Liver (tissue), 9 donors: ENCODE results near the gene SYNM. TPM values are rescaled to one million over a fixed set of nuclear protein-coding genes. Genes with fewer than 3 reads are reported as not detected.

ENCODE experiments used
- DNase-seq: peaks from one replicate; pipeline ENCODE4 v3.0.0-alpha.2; 2017; ENCODE audit warnings: low spot score
- H3K27ac ChIP-seq, 2 donors: one replicate each; pipeline ENCODE4 v1.7.0; 2013; ENCODE audit warnings: inconsistent platforms in 2 of 2, low read length in 2 of 2, control low read depth in 1 of 2, low read depth in 1 of 2, mild to moderate bottlenecking in 1 of 2
- H3K27me3 ChIP-seq, 4 donors: one replicate each; pipeline versions ENCODE4 v1.6.1 to v1.7.0; 2013; ENCODE audit warnings: low read length in 3 of 4, inconsistent platforms in 1 of 4, mild to moderate bottlenecking in 1 of 4, moderate library complexity in 1 of 4; ENCODE audit not compliant: control insufficient read depth in 4 of 4, insufficient read depth in 4 of 4
- H3K36me3 ChIP-seq, 4 donors: one replicate each; pipeline versions ENCODE4 v1.6.1 to v1.7.0; 2013; ENCODE audit warnings: low read length in 3 of 4, mild to moderate bottlenecking in 3 of 4, low read depth in 1 of 4, moderate library complexity in 1 of 4; ENCODE audit not compliant: control insufficient read depth in 4 of 4, insufficient read depth in 3 of 4
- H3K4me1 ChIP-seq, 4 donors: one replicate each; pipeline versions ENCODE4 v1.6.1 to v1.7.0; 2013; ENCODE audit warnings: low read length in 3 of 4, mild to moderate bottlenecking in 3 of 4, moderate library complexity in 1 of 4; ENCODE audit not compliant: control insufficient read depth in 4 of 4, insufficient read depth in 4 of 4
- H3K4me3 ChIP-seq, 3 donors: one replicate each; pipeline versions ENCODE4 v1.6.1 to v1.7.0; 2013; ENCODE audit warnings: low read length in 3 of 3, control low read depth in 1 of 3, low read depth in 1 of 3, mild to moderate bottlenecking in 1 of 3
- H3K9ac ChIP-seq, 2 donors: one replicate each; pipeline ENCODE4 v1.7.0; 2013; ENCODE audit warnings: low read length in 2 of 2, mild to moderate bottlenecking in 2 of 2, moderate library complexity in 2 of 2, control low read depth in 1 of 2, low read depth in 1 of 2
- H3K9me3 ChIP-seq, 4 donors: one replicate each; pipeline versions ENCODE4 v1.6.1 to v1.7.0; 2013; ENCODE audit warnings: low read length in 3 of 4; ENCODE audit not compliant: control insufficient read depth in 4 of 4
- ATF3 ChIP-seq: IDR thresholded peaks from 2 replicates; pipeline ENCODE4 v1.6.1; 2016; ENCODE audit warnings: antibody characterized with exemption
- CTCF ChIP-seq: fragments of 150-350 bp; IDR thresholded peaks from 2 replicates; pipeline ENCODE4 v1.5.1; 2017; ENCODE audit warnings: improper control_type of control experiment, low read depth, low read length; ENCODE audit not compliant: missing input control
- EGR1 ChIP-seq, 2 donors: IDR thresholded peaks; 2 replicates each; pipeline ENCODE4 v1.6.1; 2016 to 2018; ENCODE audit warnings: antibody characterized with exemption in 2 of 2, low read depth in 2 of 2
- FOXA1 ChIP-seq: IDR thresholded peaks from 2 replicates; pipeline ENCODE4 v1.6.1; 2016; ENCODE audit warnings: antibody characterized with exemption
- FOXA2 ChIP-seq: IDR thresholded peaks from 2 replicates; pipeline ENCODE4 v1.6.1; 2016; ENCODE audit warnings: antibody characterized with exemption
- GABPA ChIP-seq, 2 donors: IDR thresholded peaks in 1 of 2; conservative IDR thresholded peaks in 1 of 2; 2 replicates each; pipeline ENCODE4 v1.6.1; 2016; ENCODE audit warnings: antibody characterized with exemption in 2 of 2, mild to moderate bottlenecking in 1 of 2, moderate library complexity in 1 of 2
- HNF4A ChIP-seq, 2 donors: conservative IDR thresholded peaks; 2 replicates each; pipeline ENCODE4 v1.6.1; 2016; ENCODE audit warnings: antibody characterized with exemption in 2 of 2, mild to moderate bottlenecking in 2 of 2
- HNF4G ChIP-seq: IDR thresholded peaks from 2 replicates; pipeline ENCODE4 v1.6.1; 2016; ENCODE audit warnings: antibody characterized with exemption
- JUND ChIP-seq, 2 donors: IDR thresholded peaks; 2 replicates each; pipeline ENCODE4 v1.6.1; 2016; ENCODE audit warnings: antibody characterized with exemption in 2 of 2
- MAX ChIP-seq: IDR thresholded peaks from 2 replicates; pipeline ENCODE4 v1.6.1; 2016; ENCODE audit warnings: antibody characterized with exemption
- NR2F2 ChIP-seq: IDR thresholded peaks from 2 replicates; pipeline ENCODE4 v1.6.1; 2016; ENCODE audit warnings: antibody characterized with exemption
- RAD21 ChIP-seq, 2 donors: IDR thresholded peaks; 2 replicates each; pipeline ENCODE4 v1.6.1; 2016; ENCODE audit warnings: antibody characterized with exemption in 2 of 2, mild to moderate bottlenecking in 2 of 2
- REST ChIP-seq: IDR thresholded peaks from 2 replicates; pipeline ENCODE4 v1.6.1; 2016; ENCODE audit warnings: antibody characterized with exemption, mild to moderate bottlenecking
- RXRA ChIP-seq, 2 donors: IDR thresholded peaks; 2 replicates each; pipeline ENCODE4 v1.6.1; 2017 to 2018; ENCODE audit warnings: antibody characterized with exemption in 2 of 2, mild to moderate bottlenecking in 1 of 2
- SP1 ChIP-seq: IDR thresholded peaks from 2 replicates; pipeline ENCODE4 v1.6.1; 2018; ENCODE audit warnings: antibody characterized with exemption, mild to moderate bottlenecking
- TAF1 ChIP-seq: conservative IDR thresholded peaks from 2 replicates; pipeline ENCODE4 v1.6.1; 2016; ENCODE audit warnings: antibody characterized with exemption, mild to moderate bottlenecking
- ZBTB33 ChIP-seq: IDR thresholded peaks from 2 replicates; pipeline ENCODE4 v1.6.1; 2016; ENCODE audit warnings: antibody characterized with exemption
- WGBS: extraction: QIAGEN DNeasy Blood & Tissue Kit; methylation state at CpG from one replicate; pipeline ENCODE4 v1.1.7; 2013; 5-methylcytosine and 5-hydroxymethylcytosine counted together
- polyA plus RNA-seq, 2 donors: library from polyadenylated mRNA; stranded (reverse) in 1 of 2; unstranded in 1 of 2; fragments of 200-250 nt in 1 of 2; fragments of >200 nt in 1 of 2; fragmentation: Nextera tagmentation in 1 of 2; extraction: Ambion mirVana in 1 of 2; gene quantifications; one replicate each; pipeline versions ENCODE4 v1.2.1 to v1.2.3, GENCODE V29; 2013 to 2015
- total RNA-seq, 2 donors: library from RNA; depleted of rRNA; stranded (reverse); fragments of >200 nt; gene quantifications; one replicate each; pipeline ENCODE4 v1.2.3, GENCODE V29; 2014
- donor health status: healthy.
- donor health status: healthy.
- donor health status: healthy.
- donor health status: healthy.
- donor health status: healthy.

The SYNM gene
- total and polyA plus RNA-seq, 4 donors = 0.39 to 6.4 (median 1.2) TPM

- Histone ChIP-seq H3K27ac (no peak overlapping the region), H3K9ac (no peak overlapping the region), H3K4me3 (no peak overlapping the region), H3K9me3 (no peaks in the 10 kb centered on the region), H3K36me3 (peaks cover 0 to 3% (median 0%) of the 10 kb centered on the region in 4 donors), H3K27me3 (no peaks in the 10 kb centered on the region), H3K4me1 (peaks cover 0 to 23% (median 11%) of the 10 kb centered on the region in 4 donors)
- DNase-seq = no peak
- WGBS = 85% methylated on average over 2 of the region's 2 CpGs
- no peak for TF ChIP-seq HNF4A (conservative IDR thresholded peaks at IDR 0.05)
- no peak for TF ChIP-seq FOXA2
- TF ChIP-seq EGR1 (IDR thresholded peaks at IDR 0.05; ENCODE audit: low read depth in 2 of 2) = no peak
- no peak for TF ChIP-seq TAF1
These were observed 46.3 kb downstream of the SYNM start for GRCh38 chr15:99151156-99151555.

- H3K4me1 ChIP-seq = peaks cover 0 to 27% (median 12%) of the 10 kb centered on the region in 4 donors
- WGBS = 51% methylated on average over 6 of the region's 6 CpGs
- no peaks in the 10 kb centered on the region for H3K27me3 ChIP-seq
- no peak for TF ChIP-seq SP1
- peak in 1 of 2 donors; percentile 9 for TF ChIP-seq RXRA (IDR thresholded peaks at IDR 0.05)
- peak; percentile 37 for TF ChIP-seq FOXA2
- no peak for TF ChIP-seq ZBTB33
- no peak for TF ChIP-seq REST
- no peak for TF ChIP-seq EGR1 (IDR thresholded peaks at IDR 0.05; ENCODE audit: low read depth in 2 of 2)
- peak; percentile 15 to 51 for TF ChIP-seq HNF4A (conservative IDR thresholded peaks at IDR 0.05)
- TF ChIP-seq CTCF = no peak
- no peak for TF ChIP-seq ATF3
- no peak for TF ChIP-seq RAD21 (IDR thresholded peaks at IDR 0.05)
- no peak for TF ChIP-seq FOXA1
- no peak for TF ChIP-seq MAX
- TF ChIP-seq HNF4G = no peak
- no peak for TF ChIP-seq TAF1
- TF ChIP-seq NR2F2 = no peak
- no peak for TF ChIP-seq JUND (IDR thresholded peaks at IDR 0.05)
- no peak for TF ChIP-seq GABPA (IDR thresholded peaks at IDR 0.05 in 1 of 2, conservative IDR thresholded peaks at IDR 0.05 in 1 of 2)
- H3K9ac ChIP-seq = no peak overlapping the region
- no peak overlapping the region for H3K4me3 ChIP-seq
- peaks cover 0 to 3% (median 0%) of the 10 kb centered on the region in 4 donors for H3K36me3 ChIP-seq
- H3K9me3 ChIP-seq = no peaks in the 10 kb centered on the region
- no peak for DNase-seq
- no peak overlapping the region for H3K27ac ChIP-seq
These were observed 48.2 kb downstream of the SYNM start for GRCh38 chr15:99153026-99153535.
